HT-29 (cell line): ENCODE measurements around the gene ZNG1C. TPM values are rescaled to one million over a fixed set of nuclear protein-coding genes. Genes with fewer than 3 reads are reported as not detected.
"Not testable (repeated sequence)": the region's sequence is repeated elsewhere in the genome, so short reads cannot be mapped to it uniquely, and the experiment has no call there.

Source experiments
- DNase-seq: peaks from one replicate; pipeline ENCODE4 v3.0.0-alpha.2; 2015; ENCODE audit warnings: low spot score
- total RNA-seq: library from RNA; depleted of rRNA; stranded (reverse); fragments of >200 nt; shearing (Covaris generic); gene quantifications from 2 replicates; pipeline ENCODE4 v1.2.3, GENCODE V29; 2014; rRNA removed

The ZNG1C gene
- 65.6 and 75.5 TPM in 2 replicates for total RNA-seq

- DNase-seq = not testable (repeated sequence)
Measured at GRCh38 chr9:68241683-68242082, at the start of gene ZNG1C. Gene ZNG1C (plus strand): TSS chr9:68241983. CDS start chr9:68242032, 49 bp downstream.

- DNase-seq = not testable (repeated sequence)
Measured at GRCh38 chr9:68242437-68242836, 654 bp downstream of the ZNG1C start.

GRCh38 chr9:68281041-68281440, 39.3 kb downstream of the ZNG1C start:
- DNase-seq = not testable (repeated sequence)

GRCh38 chr9:68302567-68302966, 60.8 kb downstream of the ZNG1C start, which contains the start of gene FOXD4L3:
Gene FOXD4L3 (plus strand): TSS chr9:68302867. CDS start chr9:68302952, 85 bp downstream.
- DNase-seq = not testable (repeated sequence)

GRCh38 chr9:68303771-68304170, 62.0 kb downstream of the ZNG1C start:
- not testable (repeated sequence) for DNase-seq

- DNase-seq = not testable (repeated sequence)
Measured at GRCh38 chr9:68304212-68304611, 62.4 kb downstream of the ZNG1C start.

- not testable (repeated sequence) for DNase-seq
Measured at GRCh38 chr9:68304777-68305176, 63.0 kb downstream of the ZNG1C start.

GRCh38 chr9:68305680-68306285, 64.0 kb downstream of the ZNG1C start:
- not testable (repeated sequence) for DNase-seq

- DNase-seq = not testable (repeated sequence)
Measured at GRCh38 chr9:68306391-68306964, 64.7 kb downstream of the ZNG1C start.

GRCh38 chr9:68307127-68307526, 65.3 kb downstream of the ZNG1C start:
- not testable (repeated sequence) for DNase-seq

- not testable (repeated sequence) for DNase-seq
Measured at GRCh38 chr9:68307654-68308053, 65.9 kb downstream of the ZNG1C start.

- not testable (repeated sequence) for DNase-seq
Measured at GRCh38 chr9:68311208-68311607, 69.4 kb downstream of the ZNG1C start.

GRCh38 chr9:68318209-68318608, 76.4 kb downstream of the ZNG1C start:
- not testable (repeated sequence) for DNase-seq

GRCh38 chr9:68323749-68324148, 82.0 kb downstream of the ZNG1C start:
- not testable (repeated sequence) for DNase-seq

GRCh38 chr9:68324518-68324917, 82.7 kb downstream of the ZNG1C start:
- DNase-seq = not testable (repeated sequence)

GRCh38 chr9:68329106-68329505, 87.3 kb downstream of the ZNG1C start:
- not testable (repeated sequence) for DNase-seq

- not testable (repeated sequence) for DNase-seq
Measured at GRCh38 chr9:68330531-68331173, 88.9 kb downstream of the ZNG1C start.

- not testable (repeated sequence) for DNase-seq
Measured at GRCh38 chr9:68332122-68332521, 90.3 kb downstream of the ZNG1C start.

GRCh38 chr9:68335935-68336334, 94.2 kb downstream of the ZNG1C start:
- DNase-seq = not testable (repeated sequence)

- not testable (repeated sequence) for DNase-seq
Measured at GRCh38 chr9:68336639-68337339, 95.0 kb downstream of the ZNG1C start.

- DNase-seq = not testable (repeated sequence)
Measured at GRCh38 chr9:68338000-68338399, 96.2 kb downstream of the ZNG1C start.
